K562 (cell line): ENCODE results near the gene MAST1. TPM values are rescaled to one million over a fixed set of nuclear protein-coding genes. Genes with fewer than 3 reads are reported as not detected.

Experiments used
- BHLHE40 ChIP-seq: IDR thresholded peaks from 2 replicates; pipeline ENCODE4 v1.6.1; 2011; ENCODE audit warnings: low read length, improper control_type of control experiment
- FOS ChIP-seq: IDR thresholded peaks from 3 replicates; pipeline ENCODE4 v1.6.1; 2011; ENCODE audit not compliant: insufficient read length; ENCODE audit errors: extremely low read depth
- FOXK2 ChIP-seq, 2 experiments: fragments of 450-650 bp; IDR thresholded peaks in 1 of 2; conservative IDR thresholded peaks in 1 of 2; 2 replicates each; pipeline ENCODE4 v1.6.1; 2016; ENCODE audit warnings: low read depth in 2 of 2, mild to moderate bottlenecking in 1 of 2
- MAZ ChIP-seq, 2 experiments: fragments of 450-650 bp in 1 of 2; sonication (generic) in 1 of 2; formaldehyde crosslinking; IDR thresholded peaks in 1 of 2; conservative IDR thresholded peaks in 1 of 2; 2 replicates each; pipeline versions ENCODE4 v1.4.0 to v1.5.0; 2020; ENCODE audit warnings: mild to moderate bottlenecking in 1 of 2, missing genetic modification reagents in 1 of 2
- RBBP5 ChIP-seq: fragments of 200-600 bp; sonication (generic); IDR thresholded peaks from 2 replicates; pipeline ENCODE4 v1.6.1; 2012; ENCODE audit warnings: borderline replicate concordance, mild to moderate bottlenecking, low read length, control low read depth, inconsistent platforms; ENCODE audit not compliant: insufficient read depth, poor library complexity, severe bottlenecking
- SRSF7 ChIP-seq: fragments of 200-400 bp; formaldehyde crosslinking; optimal IDR thresholded peaks from 2 replicates; pipeline ENCODE3; 2017; ENCODE audit warnings: mild to moderate bottlenecking, low read depth, low read length
- U2AF1 ChIP-seq: fragments of 200-400 bp; formaldehyde crosslinking; optimal IDR thresholded peaks from 2 replicates; pipeline ENCODE3; 2017; ENCODE audit warnings: mild to moderate bottlenecking, low read depth, low read length, moderate library complexity
- ZNF436 ChIP-seq: fragments of 250-450, 450-650 bp; sonication (Bioruptor Pico); formaldehyde crosslinking; IDR thresholded peaks from 2 replicates; pipeline ENCODE4 v1.7.0; 2020; ENCODE audit warnings: mild to moderate bottlenecking
- polyA plus RNA-seq, 8 experiments: library from polyadenylated mRNA; depleted of rRNA in 4 of 8; stranded (reverse) in 5 of 8; unstranded in 3 of 8; fragments of >200 nt; fragmentation: Nextera tagmentation in 2 of 8; fragmentation: Illumina TruSeq in 1 of 8; extraction: Ambion mirVana in 2 of 8; extraction: Trizol in 1 of 8; gene quantifications; 2 replicates each; pipeline versions ENCODE4 v1.2.1 to v1.2.3, GENCODE V29; 2011 to 2014; ENCODE audit warnings: inconsistent platforms in 1 of 8, missing spikeins in 1 of 8
- total RNA-seq, 7 experiments: library from RNA; depleted of rRNA in 6 of 7; stranded (reverse); fragments of >200 nt in 6 of 7; fragmentation: Illumina TruSeq in 2 of 7; extraction: Trizol in 2 of 7; gene quantifications; 2 replicates each; pipeline versions ENCODE4 v1.2.1 to v1.2.3, GENCODE V29; 2011 to 2021; ENCODE audit warnings: low replicate concordance in 1 of 7
- TF ChIP-seq, protein P1 (sequence below), 2 experiments: fragments of 450-650 bp; formaldehyde crosslinking in 1 of 2; IDR thresholded peaks; 2 replicates each; pipeline versions ENCODE4 v1.4.0 to v1.6.1; 2014 to 2020; ENCODE audit warnings: mild to moderate bottlenecking in 2 of 2, borderline replicate concordance in 1 of 2, low read depth in 1 of 2
- TF ChIP-seq, protein P2 (sequence below): sonication (generic); formaldehyde crosslinking; IDR thresholded peaks from 2 replicates; pipeline ENCODE4 v1.8.0; 2022; ENCODE audit warnings: missing genetic modification reagents, mild to moderate bottlenecking, borderline replicate concordance
- TF ChIP-seq, protein P3 (sequence below): fragments of 450-650 bp; IDR thresholded peaks from 2 replicates; pipeline ENCODE4 v1.6.1; 2016; ENCODE audit warnings: borderline replicate concordance
- TF ChIP-seq, protein P4 (sequence below): sonication (generic); formaldehyde crosslinking; IDR thresholded peaks from 2 replicates; pipeline ENCODE4 v1.5.0; 2020; ENCODE audit warnings: missing genetic modification reagents

The MAST1 gene
- total and polyA plus RNA-seq, 9 of the 15 experiments (the other 6 are each of a cell fraction or from before 2014, with no cell fraction given): 0.48 to 10.3 (median 3.9) TPM

DNA sequence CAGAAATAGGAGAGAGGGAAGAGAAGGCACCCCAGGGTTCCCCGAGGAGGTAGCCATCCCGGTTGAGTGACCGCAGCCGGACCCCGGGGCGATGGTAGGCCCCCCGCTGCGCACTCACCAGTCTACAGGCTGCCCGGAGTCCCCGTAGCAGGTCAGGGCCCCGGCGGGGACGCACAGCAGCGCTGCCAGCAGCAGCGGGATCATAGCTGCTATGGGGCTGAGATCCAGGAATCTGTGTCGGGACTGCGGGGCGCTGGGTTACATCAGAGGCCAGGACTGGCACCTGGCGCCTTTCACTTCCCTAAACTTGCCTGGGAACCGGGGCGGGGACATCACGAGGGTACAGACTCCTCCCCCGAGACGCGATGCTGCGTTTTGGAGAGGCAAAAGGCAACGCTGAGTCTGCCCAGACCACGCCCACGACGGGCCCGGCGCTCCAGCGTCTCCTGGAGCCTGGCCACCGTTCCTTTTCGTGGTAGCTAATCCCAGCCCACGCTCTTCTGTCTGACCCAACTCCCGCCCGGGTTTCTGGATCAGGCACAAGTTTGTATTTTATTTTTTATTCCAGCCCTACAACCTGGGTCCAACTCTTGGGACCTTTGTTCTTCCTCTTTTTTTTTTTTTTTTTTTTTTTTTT, 43.0 kb downstream of the MAST1 start, which contains the start of gene DNASE2 (continued):
- TF ChIP-seq, protein P1, sequence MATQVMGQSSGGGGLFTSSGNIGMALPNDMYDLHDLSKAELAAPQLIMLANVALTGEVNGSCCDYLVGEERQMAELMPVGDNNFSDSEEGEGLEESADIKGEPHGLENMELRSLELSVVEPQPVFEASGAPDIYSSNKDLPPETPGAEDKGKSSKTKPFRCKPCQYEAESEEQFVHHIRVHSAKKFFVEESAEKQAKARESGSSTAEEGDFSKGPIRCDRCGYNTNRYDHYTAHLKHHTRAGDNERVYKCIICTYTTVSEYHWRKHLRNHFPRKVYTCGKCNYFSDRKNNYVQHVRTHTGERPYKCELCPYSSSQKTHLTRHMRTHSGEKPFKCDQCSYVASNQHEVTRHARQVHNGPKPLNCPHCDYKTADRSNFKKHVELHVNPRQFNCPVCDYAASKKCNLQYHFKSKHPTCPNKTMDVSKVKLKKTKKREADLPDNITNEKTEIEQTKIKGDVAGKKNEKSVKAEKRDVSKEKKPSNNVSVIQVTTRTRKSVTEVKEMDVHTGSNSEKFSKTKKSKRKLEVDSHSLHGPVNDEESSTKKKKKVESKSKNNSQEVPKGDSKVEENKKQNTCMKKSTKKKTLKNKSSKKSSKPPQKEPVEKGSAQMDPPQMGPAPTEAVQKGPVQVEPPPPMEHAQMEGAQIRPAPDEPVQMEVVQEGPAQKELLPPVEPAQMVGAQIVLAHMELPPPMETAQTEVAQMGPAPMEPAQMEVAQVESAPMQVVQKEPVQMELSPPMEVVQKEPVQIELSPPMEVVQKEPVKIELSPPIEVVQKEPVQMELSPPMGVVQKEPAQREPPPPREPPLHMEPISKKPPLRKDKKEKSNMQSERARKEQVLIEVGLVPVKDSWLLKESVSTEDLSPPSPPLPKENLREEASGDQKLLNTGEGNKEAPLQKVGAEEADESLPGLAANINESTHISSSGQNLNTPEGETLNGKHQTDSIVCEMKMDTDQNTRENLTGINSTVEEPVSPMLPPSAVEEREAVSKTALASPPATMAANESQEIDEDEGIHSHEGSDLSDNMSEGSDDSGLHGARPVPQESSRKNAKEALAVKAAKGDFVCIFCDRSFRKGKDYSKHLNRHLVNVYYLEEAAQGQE (IDR thresholded peaks at IDR 0.05; ENCODE audit: borderline replicate concordance): peak; percentile 51; the same call in 1 of the 2 replicates
- TF ChIP-seq, protein P1 (CRISPR knock-in tag; IDR thresholded peaks at IDR 0.05; ENCODE audit: low read depth): 0 out of 2 replicates have a peak, but pooled peaks have one; percentile 22
- no peak for TF ChIP-seq ZNF436 (CRISPR knock-in tag)
- peak; percentile 48 for TF ChIP-seq BHLHE40
- TF ChIP-seq MAZ (CRISPR knock-in tag; conservative IDR thresholded peaks at IDR 0.05 in 1 of 2, IDR thresholded peaks at IDR 0.05 in 1 of 2): peak; percentile 32 to 85; a peak in 3 of 4 replicates
- no peak for TF ChIP-seq SRSF7
- TF ChIP-seq RBBP5: peak; percentile 74
- TF ChIP-seq U2AF1: no peak
- TF ChIP-seq FOS: no peak
- TF ChIP-seq, protein P2, sequence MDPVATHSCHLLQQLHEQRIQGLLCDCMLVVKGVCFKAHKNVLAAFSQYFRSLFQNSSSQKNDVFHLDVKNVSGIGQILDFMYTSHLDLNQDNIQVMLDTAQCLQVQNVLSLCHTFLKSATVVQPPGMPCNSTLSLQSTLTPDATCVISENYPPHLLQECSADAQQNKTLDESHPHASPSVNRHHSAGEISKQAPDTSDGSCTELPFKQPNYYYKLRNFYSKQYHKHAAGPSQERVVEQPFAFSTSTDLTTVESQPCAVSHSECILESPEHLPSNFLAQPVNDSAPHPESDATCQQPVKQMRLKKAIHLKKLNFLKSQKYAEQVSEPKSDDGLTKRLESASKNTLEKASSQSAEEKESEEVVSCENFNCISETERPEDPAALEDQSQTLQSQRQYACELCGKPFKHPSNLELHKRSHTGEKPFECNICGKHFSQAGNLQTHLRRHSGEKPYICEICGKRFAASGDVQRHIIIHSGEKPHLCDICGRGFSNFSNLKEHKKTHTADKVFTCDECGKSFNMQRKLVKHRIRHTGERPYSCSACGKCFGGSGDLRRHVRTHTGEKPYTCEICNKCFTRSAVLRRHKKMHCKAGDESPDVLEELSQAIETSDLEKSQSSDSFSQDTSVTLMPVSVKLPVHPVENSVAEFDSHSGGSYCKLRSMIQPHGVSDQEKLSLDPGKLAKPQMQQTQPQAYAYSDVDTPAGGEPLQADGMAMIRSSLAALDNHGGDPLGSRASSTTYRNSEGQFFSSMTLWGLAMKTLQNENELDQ: 0 out of 2 replicates have a peak, but pooled peaks have one; percentile 69
- TF ChIP-seq FOXK2 (conservative IDR thresholded peaks at IDR 0.05 in 1 of 2, IDR thresholded peaks at IDR 0.05 in 1 of 2; ENCODE audit: low read depth in 2 of 2): peak in 1 of 2 experiments; percentile 63; a peak in 2 of 4 replicates
- TF ChIP-seq, protein P3, sequence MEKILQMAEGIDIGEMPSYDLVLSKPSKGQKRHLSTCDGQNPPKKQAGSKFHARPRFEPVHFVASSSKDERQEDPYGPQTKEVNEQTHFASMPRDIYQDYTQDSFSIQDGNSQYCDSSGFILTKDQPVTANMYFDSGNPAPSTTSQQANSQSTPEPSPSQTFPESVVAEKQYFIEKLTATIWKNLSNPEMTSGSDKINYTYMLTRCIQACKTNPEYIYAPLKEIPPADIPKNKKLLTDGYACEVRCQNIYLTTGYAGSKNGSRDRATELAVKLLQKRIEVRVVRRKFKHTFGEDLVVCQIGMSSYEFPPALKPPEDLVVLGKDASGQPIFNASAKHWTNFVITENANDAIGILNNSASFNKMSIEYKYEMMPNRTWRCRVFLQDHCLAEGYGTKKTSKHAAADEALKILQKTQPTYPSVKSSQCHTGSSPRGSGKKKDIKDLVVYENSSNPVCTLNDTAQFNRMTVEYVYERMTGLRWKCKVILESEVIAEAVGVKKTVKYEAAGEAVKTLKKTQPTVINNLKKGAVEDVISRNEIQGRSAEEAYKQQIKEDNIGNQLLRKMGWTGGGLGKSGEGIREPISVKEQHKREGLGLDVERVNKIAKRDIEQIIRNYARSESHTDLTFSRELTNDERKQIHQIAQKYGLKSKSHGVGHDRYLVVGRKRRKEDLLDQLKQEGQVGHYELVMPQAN: peak; percentile 68; the same call in 1 of the 2 replicates
- TF ChIP-seq, protein P4, sequence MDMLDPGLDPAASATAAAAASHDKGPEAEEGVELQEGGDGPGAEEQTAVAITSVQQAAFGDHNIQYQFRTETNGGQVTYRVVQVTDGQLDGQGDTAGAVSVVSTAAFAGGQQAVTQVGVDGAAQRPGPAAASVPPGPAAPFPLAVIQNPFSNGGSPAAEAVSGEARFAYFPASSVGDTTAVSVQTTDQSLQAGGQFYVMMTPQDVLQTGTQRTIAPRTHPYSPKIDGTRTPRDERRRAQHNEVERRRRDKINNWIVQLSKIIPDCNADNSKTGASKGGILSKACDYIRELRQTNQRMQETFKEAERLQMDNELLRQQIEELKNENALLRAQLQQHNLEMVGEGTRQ (CRISPR knock-in tag): peak; percentile 52
